Activated naive CD4-positive, alpha-beta T cell treated with Interleukin-2 at 50 U/mL for 16 hours (primary cell): Measurements from ENCODE around the gene SLC25A51.
"Not testable (repeated sequence)": the region's sequence is repeated elsewhere in the genome, so short reads cannot be mapped to it uniquely, and the experiment has no call there.

Experiments
- DNase-seq: peaks from one replicate; pipeline ENCODE4 v3.0.0-alpha.2; 2020

The SLC25A51 gene

DNA sequence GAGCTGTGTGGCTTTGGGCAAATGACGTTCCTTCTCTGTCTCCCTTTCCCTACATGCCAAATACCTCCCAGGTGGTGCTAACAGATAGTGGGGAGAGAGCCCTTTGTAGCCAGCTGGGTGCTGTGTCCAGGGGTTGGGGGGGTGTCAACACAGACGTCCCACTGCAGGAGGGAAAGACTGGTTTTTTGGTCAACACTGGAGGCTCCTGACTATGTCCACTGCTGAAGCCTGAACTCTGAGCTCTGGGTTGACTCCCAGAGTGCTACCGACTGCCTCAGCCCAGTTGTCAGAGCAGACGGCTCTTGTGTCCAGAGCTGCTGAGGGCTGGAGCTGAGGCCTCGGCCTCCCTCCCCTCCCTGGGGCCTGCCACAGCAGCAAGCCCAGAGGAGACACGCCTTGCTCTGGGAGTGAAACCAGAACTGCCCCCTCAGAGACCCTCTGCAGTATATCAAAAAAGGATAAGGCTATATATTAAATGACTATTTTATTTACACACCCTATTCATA, 14.8 kb upstream of the SLC25A51 start:
- no peak for DNase-seq

DNA sequence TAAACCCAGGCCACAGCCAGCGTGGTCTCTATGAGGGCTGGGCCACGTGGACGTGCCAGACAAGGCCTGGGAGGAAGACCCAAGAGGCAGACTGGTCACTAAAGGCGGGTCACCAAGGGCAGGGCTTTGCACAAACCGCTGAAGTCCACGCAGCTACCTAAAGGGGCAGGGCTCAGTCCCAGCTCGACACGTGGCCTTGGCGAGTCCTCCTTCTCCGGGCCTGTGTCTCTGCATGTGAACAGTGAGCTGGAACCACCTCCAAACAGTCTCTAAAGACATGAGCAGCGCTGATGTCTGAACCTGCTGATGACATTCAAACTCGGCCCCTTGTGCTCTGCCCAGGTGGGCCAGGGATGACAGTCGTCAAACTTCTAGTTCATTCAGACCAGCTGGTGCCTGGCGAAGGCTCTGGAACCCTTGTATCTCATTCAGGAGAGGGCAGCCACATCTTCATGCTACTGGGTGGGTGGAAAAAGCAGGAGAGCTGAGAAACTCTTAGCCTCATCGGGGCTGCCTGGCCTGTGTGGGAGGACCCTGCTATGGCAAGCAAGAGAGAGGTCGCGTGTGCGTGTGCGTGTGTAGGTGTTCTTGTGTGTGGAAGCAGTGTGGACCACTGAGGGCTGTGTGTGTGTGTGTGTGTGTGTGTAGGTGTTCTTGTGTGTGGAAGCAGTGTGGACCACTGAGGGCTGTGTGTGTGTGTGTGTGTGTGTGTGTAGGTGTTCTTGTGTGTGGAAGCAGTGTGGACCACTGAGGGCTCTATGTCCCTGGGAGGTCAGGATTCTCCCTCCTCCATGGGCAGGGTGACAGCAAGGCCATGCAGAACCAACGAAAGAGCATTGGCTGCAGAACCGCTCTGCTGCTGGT, 14.1 kb upstream of the SLC25A51 start:
- no peak for DNase-seq

DNA sequence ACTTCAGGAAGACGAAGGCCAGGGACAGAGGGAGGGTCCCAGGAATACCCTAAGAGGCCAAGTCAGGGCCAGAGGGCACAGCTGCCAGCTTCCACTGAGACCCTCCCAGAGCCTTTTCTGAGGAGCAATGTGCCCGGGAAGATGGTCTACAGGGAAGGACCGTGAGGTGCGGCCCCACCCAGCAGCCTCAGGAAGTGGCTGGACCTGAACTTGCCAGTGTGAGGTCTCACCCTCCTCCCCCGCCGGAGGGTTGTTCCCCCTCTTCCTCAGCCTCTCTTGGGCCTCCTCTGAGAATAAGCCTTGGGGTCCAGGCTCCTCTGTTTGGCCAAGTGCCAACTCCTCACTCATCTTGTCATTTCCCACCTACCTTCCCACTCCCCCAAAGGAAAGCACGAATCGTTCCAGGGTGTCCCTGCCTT, 13.4 kb upstream of the SLC25A51 start:
- DNase-seq: no peak

DNA sequence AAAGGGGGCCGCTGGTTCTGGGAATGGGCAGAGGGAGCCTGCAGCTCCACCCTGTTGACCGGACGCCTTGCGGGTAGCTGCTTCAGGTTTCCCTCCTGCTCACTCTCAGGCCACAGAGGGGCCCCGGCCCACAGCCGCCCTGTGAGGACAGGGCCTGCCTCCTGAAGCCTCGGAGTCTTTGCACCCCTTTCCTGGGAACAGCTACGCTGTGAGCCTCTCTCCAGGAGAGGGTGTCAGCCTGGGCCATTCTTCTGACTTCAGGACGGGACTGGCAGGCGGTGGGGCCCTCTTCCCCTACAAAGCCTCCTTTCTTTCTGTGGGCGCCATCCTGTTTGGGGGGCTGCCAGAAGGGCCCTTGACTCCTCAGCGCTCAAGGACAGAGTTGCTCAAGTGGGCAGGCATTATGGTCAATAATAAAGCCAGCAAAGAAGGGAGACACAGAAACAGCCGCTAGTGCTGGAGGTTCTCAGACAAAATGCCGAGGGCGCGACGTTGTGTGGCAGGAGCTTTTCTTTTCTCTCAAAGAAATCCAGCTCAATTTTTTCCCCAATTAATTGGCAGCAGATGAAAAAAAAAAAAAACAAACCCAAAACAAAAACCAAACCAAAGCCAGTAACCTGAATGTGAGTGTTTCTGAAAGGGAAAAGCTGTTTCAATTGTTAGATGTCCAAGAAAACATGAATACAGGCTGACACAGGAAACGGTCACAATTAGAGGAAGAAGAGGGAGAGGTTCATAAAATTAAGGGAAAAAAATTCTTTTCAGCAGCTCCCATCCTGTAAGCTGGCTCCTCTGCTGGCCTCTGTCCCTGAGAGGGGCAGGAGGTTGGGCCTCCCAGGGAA, 12.8 kb upstream of the SLC25A51 start:
- no peak for DNase-seq

DNA sequence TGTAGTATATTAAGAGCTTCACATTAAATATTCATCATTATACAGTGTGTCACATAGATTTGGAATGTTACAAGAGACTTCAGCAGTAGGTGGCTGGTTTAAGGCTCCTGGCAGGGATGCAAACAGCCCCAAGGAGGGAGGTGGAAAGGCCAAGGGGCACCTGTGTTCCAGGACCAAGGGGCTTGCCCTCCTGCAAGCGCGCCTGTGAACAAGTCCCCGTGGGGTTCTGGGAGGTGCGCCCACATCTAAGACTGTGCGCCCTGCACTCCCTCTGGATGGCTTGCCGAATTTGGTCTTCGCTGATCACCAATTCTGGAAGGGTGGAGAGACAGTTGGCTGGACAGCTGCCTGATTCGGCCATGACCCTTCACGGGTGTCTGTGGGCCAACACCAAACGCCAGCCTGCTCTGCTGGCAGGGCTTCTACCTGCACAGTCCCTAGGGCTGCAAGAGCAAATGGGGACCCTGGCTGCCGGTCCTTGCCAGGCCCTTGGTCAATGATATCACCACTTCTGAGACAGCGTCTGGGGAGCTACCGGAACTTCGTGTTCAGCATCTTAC, 12.1 kb upstream of the SLC25A51 start:
- DNase-seq: no peak

DNA sequence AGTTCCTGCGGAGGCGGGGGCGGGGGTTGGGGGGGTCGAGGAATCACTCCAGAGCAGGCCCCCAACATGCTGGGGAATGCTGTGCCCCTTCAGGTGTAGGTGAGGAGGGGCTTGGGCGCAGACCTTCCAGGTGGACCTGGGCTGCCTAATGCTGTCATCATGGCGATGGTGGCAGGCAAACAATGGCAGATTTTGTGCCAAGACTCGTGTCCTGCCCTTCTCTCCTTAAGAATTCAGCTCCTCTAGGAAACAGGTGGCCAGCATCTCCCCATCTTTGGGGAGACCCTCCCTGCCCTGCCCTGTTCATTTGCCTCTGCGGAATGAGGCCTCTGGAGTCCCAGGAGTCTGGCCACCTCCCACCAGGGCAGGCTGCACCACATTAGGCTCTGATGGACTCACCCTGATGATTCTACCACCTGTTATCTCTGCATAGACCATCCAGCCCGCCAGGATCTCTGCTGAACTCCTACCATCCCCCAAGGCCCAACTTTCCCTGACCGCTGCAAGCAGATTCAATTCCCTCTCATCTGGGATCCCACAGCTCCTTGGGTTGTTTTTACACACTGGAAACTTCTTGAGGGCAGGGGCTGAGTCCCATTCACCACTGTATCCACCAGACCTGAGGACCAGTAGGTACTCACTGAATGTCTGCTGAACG, 10.9 kb upstream of the SLC25A51 start:
- no peak for DNase-seq

DNA sequence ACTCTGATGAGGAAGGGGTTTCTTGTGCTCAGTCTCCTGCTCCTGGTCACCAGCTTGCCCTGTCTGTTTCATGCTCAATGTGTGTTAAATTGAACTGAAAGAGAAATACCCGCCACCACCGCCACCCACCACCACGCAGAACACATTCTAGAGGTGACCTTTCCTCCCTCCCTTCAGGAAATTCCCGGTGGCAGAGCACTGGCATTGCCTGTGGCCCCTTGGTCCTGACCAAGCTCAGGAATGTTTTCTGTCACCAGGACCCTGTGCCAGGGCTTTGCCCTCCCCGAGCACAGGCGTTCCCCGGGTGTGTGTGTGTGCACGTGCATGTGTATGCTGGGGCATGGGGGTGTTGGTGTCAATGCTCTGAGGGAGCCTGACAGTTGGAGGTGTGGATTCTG, 10.2 kb upstream of the SLC25A51 start:
- no peak for DNase-seq

DNA sequence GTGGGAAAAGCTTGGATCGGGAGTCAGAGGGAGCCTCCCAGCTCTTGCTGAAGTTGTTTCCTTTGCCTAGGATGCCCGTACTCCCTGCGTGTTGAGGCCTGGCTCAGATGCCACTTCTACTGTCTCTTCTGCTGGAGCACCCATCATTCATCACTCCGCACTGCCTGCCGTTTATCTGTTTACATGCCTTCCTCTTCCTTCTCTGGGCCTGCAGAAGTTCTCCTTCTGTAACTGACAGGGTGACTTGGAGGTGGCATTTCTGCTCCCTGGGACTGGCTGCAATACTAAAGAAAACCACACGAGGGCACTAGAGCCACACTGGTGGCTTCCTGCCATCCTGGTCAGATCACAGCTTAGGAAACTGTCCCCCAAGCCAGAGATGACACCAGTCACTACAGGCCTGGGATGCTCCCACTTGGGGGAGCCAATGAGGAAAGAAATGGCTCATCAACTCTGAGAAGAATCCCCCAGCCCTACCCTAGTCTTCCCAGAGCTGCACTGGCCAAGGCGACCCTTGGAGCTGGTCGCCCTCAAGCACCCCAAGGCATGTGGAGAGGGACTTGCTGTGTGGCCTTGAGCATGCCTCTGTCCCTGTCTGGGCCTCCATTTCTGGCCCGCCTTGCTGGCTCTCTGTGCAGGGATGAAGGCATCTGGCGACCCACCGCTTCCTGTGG, 9.7 kb upstream of the SLC25A51 start:
- peak; percentile 80 for DNase-seq

DNA sequence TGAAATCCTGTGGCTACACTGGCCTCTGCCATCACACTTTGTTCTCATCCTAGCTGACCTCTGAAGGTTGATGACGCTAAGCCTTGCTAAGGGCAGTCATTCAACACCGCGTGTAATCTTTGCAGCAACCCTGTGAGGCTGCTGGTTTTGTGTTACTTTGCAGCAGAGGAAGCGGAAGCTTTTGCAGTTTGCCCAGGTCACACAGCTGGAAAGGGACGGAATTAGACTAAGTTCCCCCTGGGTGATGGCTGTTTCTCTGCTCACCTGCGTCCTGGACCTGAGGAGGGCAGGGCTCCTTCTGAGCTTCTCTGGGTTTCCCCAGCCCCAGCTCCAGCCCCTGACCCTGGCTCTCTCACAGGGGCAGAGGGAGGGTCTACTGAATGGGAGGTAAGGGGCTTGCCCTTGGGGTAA, 7.3 kb upstream of the SLC25A51 start:
- no peak for DNase-seq

DNA sequence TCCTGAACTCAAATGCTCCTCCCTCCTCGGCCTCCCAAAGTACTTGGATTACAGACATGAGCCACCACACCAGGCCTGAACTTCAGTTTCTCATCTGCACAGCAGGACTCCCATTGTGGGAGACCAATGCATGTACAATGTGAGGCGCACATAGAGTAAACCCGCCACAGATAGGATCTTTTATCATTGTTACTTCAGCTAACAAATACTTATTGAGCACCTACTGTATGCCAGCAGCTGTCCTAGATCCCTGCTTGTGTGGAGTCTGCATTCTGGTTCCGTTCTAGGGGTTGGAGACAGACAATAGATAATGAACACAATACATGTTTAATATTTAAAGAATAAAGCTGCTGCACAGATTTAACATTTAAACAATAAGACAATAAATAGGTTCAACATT, 6.3 kb upstream of the SLC25A51 start:
- DNase-seq: no peak

DNA sequence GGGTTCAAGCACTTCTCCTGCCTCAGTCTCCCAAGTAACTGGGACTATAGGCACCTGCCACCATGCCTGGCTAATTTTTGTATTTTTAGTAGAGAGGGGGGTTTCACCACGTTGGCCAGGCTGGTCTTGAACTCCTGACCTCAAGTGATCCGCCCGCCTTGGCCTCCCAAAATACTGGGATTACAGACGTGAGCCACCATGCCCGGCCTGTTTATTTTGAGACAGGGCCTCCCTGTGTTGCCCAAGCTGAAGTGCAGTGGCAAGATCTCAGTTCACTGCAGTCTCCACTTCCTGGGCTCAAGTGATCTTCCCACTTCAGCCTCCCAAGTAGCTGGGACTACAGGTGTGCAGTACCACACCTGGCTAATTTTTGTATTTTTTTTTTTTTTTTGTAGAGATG, 5.9 kb upstream of the SLC25A51 start:
- not testable (repeated sequence) for DNase-seq

DNA sequence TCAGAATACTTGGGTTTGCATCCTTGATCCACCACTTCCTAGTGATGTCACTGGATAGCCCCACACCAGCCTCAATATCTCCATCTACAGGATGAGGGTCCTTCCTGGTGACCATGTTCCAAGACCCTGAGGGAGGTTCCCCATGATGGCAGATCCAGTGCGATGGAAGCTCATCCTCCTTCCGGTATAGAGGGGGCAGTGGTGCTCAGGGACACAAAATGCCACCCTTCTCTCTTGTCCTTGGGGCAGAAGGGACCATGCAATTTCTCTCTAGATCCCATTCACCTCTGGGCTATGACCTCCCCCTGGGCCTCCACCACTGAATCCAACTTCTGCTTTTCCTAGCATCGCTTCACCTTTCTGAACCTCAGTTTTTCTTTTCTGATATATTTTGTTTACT, 5.4 kb upstream of the SLC25A51 start:
- DNase-seq: no peak

DNA sequence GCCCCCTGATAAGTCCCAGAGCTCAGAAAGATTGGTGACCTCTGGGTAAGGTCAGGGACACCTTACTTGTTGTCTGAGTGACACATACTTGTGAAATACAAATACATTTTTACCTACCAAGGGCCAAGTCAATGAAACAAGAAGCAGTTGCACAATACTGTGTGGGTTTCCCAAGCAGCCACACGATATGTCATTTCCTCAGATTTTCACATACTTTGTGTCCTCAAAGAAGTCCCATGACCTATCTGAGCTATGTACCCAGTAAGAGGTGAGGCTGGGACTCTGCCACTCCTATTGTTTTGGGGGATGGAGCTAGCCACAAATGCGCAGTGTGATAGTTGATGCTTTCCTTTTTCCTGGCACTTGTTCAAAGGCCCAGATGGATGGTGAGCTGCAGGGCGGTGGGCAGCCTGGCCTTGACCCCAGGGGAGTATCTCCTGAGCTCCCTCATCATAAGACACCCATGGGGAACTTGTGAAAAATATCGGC, 4.8 kb upstream of the SLC25A51 start:
- DNase-seq: no peak

DNA sequence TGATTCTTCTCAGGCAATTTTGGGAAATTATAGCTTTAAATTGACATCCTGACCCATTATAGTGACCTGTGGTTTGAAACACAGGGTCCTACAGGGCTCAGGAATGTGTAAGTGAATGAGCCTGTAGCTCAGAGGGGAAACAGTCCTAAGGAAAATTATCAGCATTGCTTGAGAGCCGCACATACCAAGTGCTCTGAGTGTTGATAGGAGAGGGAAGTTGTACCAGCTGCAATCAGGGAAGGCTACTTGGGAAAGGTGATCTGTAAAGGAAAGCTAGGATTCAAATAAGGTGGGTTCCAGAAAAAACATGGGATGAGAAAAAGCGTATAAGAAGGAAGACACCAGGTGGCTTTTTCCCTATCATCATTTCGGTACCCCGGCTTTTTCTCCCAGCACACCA, 4.4 kb upstream of the SLC25A51 start:
- no peak for DNase-seq

DNA sequence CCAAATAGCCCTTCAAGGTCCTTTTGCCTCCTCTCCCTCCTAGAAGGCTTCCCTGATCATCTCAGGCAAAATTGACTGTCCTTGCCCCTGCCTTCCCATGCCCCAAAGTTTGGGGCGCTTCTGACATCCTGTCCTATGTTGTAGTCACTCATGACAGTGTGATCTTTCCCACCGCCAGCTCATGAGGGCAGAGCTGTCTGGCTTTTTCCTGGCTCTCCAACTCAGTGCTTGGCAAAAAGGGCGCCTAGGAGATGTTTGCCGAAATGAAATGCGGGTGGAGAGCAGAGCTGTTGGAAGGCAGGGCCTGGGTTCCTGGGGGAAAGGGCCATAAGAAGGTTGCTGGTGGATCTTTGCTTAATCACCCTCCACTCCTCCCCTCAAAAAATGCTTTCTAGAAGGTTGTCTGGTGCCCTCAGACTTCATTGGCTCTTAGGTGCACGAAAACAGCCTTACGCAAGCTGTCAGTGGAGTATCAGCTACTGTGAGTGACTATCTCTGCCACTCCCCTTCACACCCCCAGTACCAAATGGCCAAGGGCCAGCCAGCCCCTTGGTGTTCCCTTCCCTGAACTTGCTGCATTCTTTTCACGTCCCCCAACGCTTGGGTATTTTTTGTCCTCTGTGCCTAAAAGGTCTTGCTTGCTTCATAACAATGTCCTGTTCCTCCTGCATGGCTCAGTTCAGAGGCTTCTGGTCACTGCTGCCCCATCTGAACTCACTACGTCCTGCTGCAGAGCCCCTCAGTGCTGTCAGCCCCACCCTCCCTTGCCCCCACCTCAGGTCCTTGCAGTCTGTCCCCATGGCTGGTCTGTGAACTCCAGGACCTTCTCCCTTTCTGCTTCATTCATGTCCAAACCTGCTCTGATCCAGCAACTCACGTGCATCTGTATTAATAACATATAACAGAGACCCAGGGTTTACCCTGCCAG, 2.6 kb upstream of the SLC25A51 start:
- no peak for DNase-seq

DNA sequence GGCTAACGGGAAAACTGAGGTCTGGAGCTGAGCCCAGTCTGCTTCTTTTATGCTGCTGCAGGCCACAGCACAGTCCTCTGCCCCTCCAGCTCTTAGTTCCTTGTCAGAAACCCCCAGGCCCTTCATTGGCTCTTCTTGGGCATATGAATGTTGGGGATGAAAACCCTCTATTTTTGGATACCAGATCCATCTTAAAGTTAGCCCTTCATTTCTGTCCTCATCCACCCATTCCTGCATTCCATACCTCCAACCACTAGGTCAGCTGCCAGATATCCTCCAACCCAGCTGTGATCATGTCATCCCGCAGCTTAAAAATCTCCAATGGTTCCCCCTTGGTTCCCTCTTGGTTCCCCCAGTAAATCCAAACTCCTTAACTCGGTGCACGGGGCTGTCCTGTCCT, 1.8 kb upstream of the SLC25A51 start:
- no peak for DNase-seq

DNA sequence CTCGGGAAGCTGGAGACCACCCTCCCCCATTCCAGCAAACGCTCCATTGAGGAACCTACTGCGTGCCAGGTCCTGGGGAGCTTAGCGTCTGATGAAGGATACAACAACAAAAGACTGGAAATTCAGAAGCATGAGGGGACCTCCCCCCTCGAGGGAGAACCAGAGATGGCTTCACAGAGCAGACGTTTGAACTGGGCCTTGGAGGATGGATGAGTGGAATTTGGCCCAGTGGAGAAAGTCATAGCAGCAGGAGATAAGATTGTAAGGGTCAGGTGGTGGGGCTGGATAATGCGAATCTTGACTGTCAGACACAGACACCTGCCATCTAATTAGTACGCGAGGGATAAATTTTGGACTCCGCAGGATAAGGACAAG, 1.2 kb upstream of the SLC25A51 start:
- no peak for DNase-seq

DNA sequence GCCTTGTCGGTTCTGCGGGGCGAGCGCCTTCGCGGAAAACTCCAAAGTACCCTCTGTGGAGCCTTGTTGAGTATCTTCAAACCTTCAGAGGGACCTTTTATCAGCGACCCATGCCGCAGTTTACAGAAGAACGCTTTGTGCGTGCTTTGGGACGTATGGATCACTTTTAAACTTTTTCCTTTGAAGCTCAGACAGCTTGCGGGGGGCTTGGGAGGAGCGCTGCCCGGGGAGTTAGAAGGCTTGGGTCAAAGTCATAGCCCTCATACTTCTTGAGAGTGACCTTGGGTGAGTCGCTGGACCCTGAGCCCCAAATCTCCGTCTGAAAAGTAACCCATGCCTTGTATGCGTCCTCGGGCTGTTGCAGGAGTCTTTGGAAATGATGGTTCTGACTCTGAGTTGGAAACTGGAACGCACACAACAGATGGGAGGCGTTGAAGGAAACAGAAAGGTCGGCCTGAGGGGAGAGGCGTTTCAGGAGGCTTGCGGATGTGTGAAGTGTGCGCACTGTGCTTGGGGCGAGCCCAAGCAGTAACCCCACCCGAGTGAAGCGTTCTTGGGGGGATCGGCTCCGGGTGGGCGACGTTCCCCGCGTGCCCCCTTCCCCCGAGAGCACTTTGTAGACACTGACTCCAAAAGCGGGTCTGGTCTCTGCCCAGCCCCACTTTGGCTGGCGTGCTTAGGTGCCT, 661 bp upstream of the SLC25A51 start:
- DNase-seq: no peak

DNA sequence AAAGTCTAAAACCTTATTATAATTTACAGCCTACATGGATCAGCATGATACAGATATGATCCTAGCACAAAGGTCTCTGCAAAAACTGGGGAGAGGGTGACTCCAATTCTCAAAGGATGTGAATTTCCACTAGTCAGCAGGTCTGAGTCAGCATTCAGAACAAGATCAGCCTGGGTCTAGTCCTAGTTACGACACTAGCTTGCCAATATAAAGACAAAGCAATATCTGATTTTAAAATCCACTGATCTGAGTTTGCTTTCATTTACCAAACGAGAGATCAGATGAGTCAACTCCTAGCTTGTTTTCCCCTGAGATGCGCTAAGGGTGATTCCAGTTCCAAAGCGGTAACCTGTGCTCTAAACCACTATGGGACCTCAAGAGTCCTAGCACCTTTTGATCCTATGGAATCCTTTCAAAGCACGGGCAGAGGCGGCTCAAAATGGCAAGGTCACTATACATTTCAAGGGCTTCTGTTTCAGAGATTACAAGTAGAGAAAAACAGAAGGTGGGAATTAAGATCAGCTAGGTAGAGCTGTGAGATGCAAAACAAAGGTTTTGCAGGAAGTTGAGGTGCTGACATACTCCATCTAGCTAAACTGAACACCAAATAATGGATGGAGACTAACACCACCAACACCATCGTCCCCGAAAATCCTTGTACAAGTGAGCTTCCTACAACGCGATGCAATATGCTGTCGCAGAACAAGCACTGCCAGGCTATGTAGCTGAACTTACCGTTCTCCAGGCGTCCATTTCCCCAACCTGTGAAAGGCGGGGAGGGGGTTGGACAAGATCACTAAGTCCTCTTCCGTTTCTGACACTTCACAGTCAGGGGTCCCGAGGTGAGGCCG, 906 bp downstream of the SLC25A51 start:
- DNase-seq: no peak

DNA sequence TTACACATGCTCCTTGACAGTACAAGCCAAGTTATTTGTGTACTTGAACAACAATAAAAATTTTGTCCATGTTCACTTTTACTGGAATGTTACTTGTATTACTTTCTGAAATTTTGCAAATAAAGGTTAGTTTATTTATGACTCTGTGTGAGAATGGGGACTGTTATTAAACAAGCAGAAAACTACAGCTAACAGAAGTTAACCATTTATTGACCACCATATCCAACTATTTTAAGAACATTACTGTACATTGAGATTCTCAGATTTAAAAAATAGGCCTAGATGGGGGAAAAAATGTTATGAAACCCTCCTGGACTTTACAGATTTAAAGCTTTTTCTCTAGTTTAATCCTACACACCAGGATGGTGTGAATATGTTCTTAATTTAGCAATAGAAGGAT, 1.8 kb downstream of the SLC25A51 start:
- DNase-seq: no peak
